ENCODE data around the gene AZI2.

Gene AZI2

GRCh38 chr3:28308196-28308595 lies 40.4 kb downstream of the AZI2 start:
- in situ Hi-C loops (cut with MboI; ENCODE audit: low sequenced_read_pairs) = no loop called here

- in situ Hi-C loops (cut with MboI; ENCODE audit: low sequenced_read_pairs) = no loop called here
Measured at GRCh38 chr3:28301688-28302087, 46.9 kb downstream of the AZI2 start.

- in situ Hi-C loops (cut with MboI; ENCODE audit: low sequenced_read_pairs) = no loop called here
Measured at GRCh38 chr3:28300345-28300962, 48.2 kb downstream of the AZI2 start.

GRCh38 chr3:28299705-28300104 lies 48.9 kb downstream of the AZI2 start:
- in situ Hi-C loops (cut with MboI; ENCODE audit: low sequenced_read_pairs) = no loop called here

GRCh38 chr3:28295898-28296490 lies 52.6 kb downstream of the AZI2 start:
- in situ Hi-C loops (cut with MboI; ENCODE audit: low sequenced_read_pairs) = no loop called here

- in situ Hi-C loops (cut with MboI; ENCODE audit: low sequenced_read_pairs) = no loop called here
Measured at GRCh38 chr3:28294667-28295413, 53.8 kb downstream of the AZI2 start.

- in situ Hi-C loops (cut with MboI; ENCODE audit: low sequenced_read_pairs) = no loop called here
Measured at GRCh38 chr3:28292622-28293021, 56.0 kb downstream of the AZI2 start.

- in situ Hi-C loops (cut with MboI; ENCODE audit: low sequenced_read_pairs) = no loop called here
Measured at GRCh38 chr3:28291577-28291976, 57.0 kb downstream of the AZI2 start.

- in situ Hi-C loops (cut with MboI; ENCODE audit: low sequenced_read_pairs) = no loop called here
Measured at GRCh38 chr3:28290863-28291300, 57.7 kb downstream of the AZI2 start.

GRCh38 chr3:28287046-28287445 lies 61.6 kb downstream of the AZI2 start:
- in situ Hi-C loops (cut with MboI; ENCODE audit: low sequenced_read_pairs) = no loop called here

- in situ Hi-C loops (cut with MboI; ENCODE audit: low sequenced_read_pairs) = no loop called here
Measured at GRCh38 chr3:28286595-28286994, 62.0 kb downstream of the AZI2 start.

- in situ Hi-C loops (cut with MboI; ENCODE audit: low sequenced_read_pairs) = no loop called here
Measured at GRCh38 chr3:28280781-28281180, 67.8 kb downstream of the AZI2 start.

GRCh38 chr3:28279770-28280169 lies 68.9 kb downstream of the AZI2 start:
- in situ Hi-C loops (cut with MboI; ENCODE audit: low sequenced_read_pairs) = no loop called here

- in situ Hi-C loops (cut with MboI; ENCODE audit: low sequenced_read_pairs) = no loop called here
Measured at GRCh38 chr3:28278918-28279317, 69.7 kb downstream of the AZI2 start.

GRCh38 chr3:28273837-28274236 lies 74.8 kb downstream of the AZI2 start:
- in situ Hi-C loops (cut with MboI; ENCODE audit: low sequenced_read_pairs) = no loop called here

All from HL-60/S4 treated with phorbol 12-myristate 13-acetate at 8.2 ng/mL for 4 days and 3 days (cell line).